Breast epithelium (tissue), 4 donors: ENCODE results near the gene ARHGEF17. TPM values are rescaled to one million over a fixed set of nuclear protein-coding genes. Genes with fewer than 3 reads are reported as not detected.

Source experiments
- DNase-seq, 2 donors: peaks; one replicate each; pipeline ENCODE4 v3.0.0-alpha.2; 2019; ENCODE audit warnings: low spot score in 2 of 2
- H3K27ac ChIP-seq, 2 donors: fragments of 200-600 bp; sonication (generic) in 1 of 2; one replicate each; pipeline ENCODE4 v1.5.1; 2016 to 2019; ENCODE audit warnings: mild to moderate bottlenecking in 1 of 2
- H3K27me3 ChIP-seq, 2 donors: fragments of 200-600 bp; sonication (generic) in 1 of 2; one replicate each; pipeline versions ENCODE4 v1.5.1 to v1.6.0; 2017 to 2019; ENCODE audit warnings: control low read depth in 1 of 2, mild to moderate bottlenecking in 1 of 2
- H3K36me3 ChIP-seq: fragments of 200-600 bp; one replicate; pipeline ENCODE4 v1.5.1; 2019
- H3K4me1 ChIP-seq, 2 donors: fragments of 200-600 bp; sonication (generic); one replicate each; pipeline ENCODE4 v1.5.1; 2016 to 2019; ENCODE audit warnings: control low read depth in 1 of 2
- H3K4me3 ChIP-seq, 3 donors: fragments of 200-600 bp; sonication (generic); 1 replicate in 2 of 3; 2 replicates in 1 of 3; pipeline ENCODE4 v1.5.1; 2016 to 2019; ENCODE audit warnings: mild to moderate bottlenecking in 3 of 3, moderate library complexity in 2 of 3
- H3K9me3 ChIP-seq, 2 donors: fragments of 200-600 bp; sonication (generic) in 1 of 2; one replicate each; pipeline ENCODE4 v1.5.1; 2016 to 2019; ENCODE audit warnings: control low read depth in 1 of 2
- CTCF ChIP-seq, 3 donors: fragments of 450-650 bp; IDR thresholded peaks; one replicate each; pipeline ENCODE4 v1.5.1; 2016 to 2017; ENCODE audit warnings: antibody characterized with exemption in 3 of 3, mild to moderate bottlenecking in 3 of 3, moderate library complexity in 3 of 3
- POLR2A ChIP-seq: fragments of 450-650 bp; IDR thresholded peaks from one replicate; pipeline ENCODE4 v1.6.1; 2016; ENCODE audit warnings: antibody characterized with exemption, mild to moderate bottlenecking, moderate library complexity
- POLR2AphosphoS5 ChIP-seq, 3 donors: sonication (generic); formaldehyde crosslinking; IDR thresholded peaks; one replicate each; pipeline ENCODE4 v1.6.1; 2017; ENCODE audit warnings: antibody characterized with exemption in 3 of 3
- intact Hi-C: fragments of 100-400 bp; cut with DNase I; formaldehyde crosslinking; loops from one replicate; pipeline ENCODE4 v1.15.1; 2023; ENCODE audit warnings: low total_unique reads
- total RNA-seq, 3 donors: library from RNA; depleted of rRNA; stranded (reverse); fragments of >200 nt; gene quantifications; one replicate each; pipeline ENCODE4 v1.1.0, GENCODE V29; 2016

ARHGEF17 gene
- total RNA-seq, 3 donors from 2014 or later: 28.8 to 54.7 (median 38.2) TPM

- no peak for DNase-seq
- no peaks in the 10 kb centered on the region for H3K36me3 ChIP-seq
- peak overlapping the region; percentile 75 to 80 (median 75) for H3K4me3 ChIP-seq
- no peaks in the 10 kb centered on the region for H3K27me3 ChIP-seq
- no peaks in the 10 kb centered on the region for H3K9me3 ChIP-seq
- H3K27ac ChIP-seq: peak overlapping the region; percentile 86 to 92
- intact Hi-C loops: loop anchor here (2.0 kb wide), 1 partner anchor 17 kb away; no protein-coding TSS in a partner anchor
- H3K4me1 ChIP-seq: peaks cover 0 to 4% of the 10 kb centered on the region in 2 donors
- TF ChIP-seq POLR2AphosphoS5 (IDR thresholded peaks at IDR 0.05) (no peak), CTCF (IDR thresholded peaks at IDR 0.05) (peak in 1 of 3 donors; percentile 53), POLR2A (no peak)
These were observed 67.7 kb downstream of the ARHGEF17 start for GRCh38 chr11:73375830-73376159.

- TF ChIP-seq CTCF (IDR thresholded peaks at IDR 0.05): peak in 2 of 3 donors; percentile 81 to 97
- TF ChIP-seq POLR2A: no peak
- TF ChIP-seq POLR2AphosphoS5 (IDR thresholded peaks at IDR 0.05): peak in 2 of 3 donors; percentile 52 to 64
- intact Hi-C loops: loop anchor here (2.0 kb wide), 1 partner anchor 17 kb away; no protein-coding TSS in a partner anchor
- peak; percentile 73 to 85 for DNase-seq
- peak within 1 kb of the TSS; percentile 86 to 92 for H3K27ac ChIP-seq
- peaks cover 0 to 4% of the 10 kb centered on the region in 2 donors for H3K4me1 ChIP-seq
- peak within 1 kb of the TSS; percentile 75 to 80 (median 75) for H3K4me3 ChIP-seq
- no peaks in the 10 kb centered on the region for H3K9me3 ChIP-seq
- no peaks in the 10 kb centered on the region for H3K36me3 ChIP-seq
- no peaks in the 10 kb centered on the region for H3K27me3 ChIP-seq
These were observed 68.2 kb downstream of the ARHGEF17 start, which contains the start of gene RELT for GRCh38 chr11:73376160-73376802. Gene RELT (plus strand): TSS chr11:73376399. CDS start chr11:73389137, 12,738 bp downstream.

GRCh38 chr11:73376803-73377629, 68.9 kb downstream of the ARHGEF17 start:
- Histone ChIP-seq H3K4me3 (peak overlapping the region; percentile 75 to 80 (median 75)), H3K27me3 (no peaks in the 10 kb centered on the region), H3K4me1 (peaks cover 0 to 4% of the 10 kb centered on the region in 2 donors), H3K9me3 (no peaks in the 10 kb centered on the region), H3K36me3 (no peaks in the 10 kb centered on the region), H3K27ac (peak overlapping the region; percentile 86 to 92)
- peak in 1 of 2 donors; percentile 55 for DNase-seq
- intact Hi-C loops: loop anchor here (2.0 kb wide), 1 partner anchor 16 kb away; no protein-coding TSS in a partner anchor
- TF ChIP-seq POLR2A: no peak
- TF ChIP-seq CTCF (IDR thresholded peaks at IDR 0.05): no peak
- TF ChIP-seq POLR2AphosphoS5 (IDR thresholded peaks at IDR 0.05): no peak

GRCh38 chr11:73379189-73379880, 71.3 kb downstream of the ARHGEF17 start:
- Histone ChIP-seq H3K4me1 (peaks cover 0 to 4% of the 10 kb centered on the region in 2 donors), H3K9me3 (no peaks in the 10 kb centered on the region), H3K36me3 (no peaks in the 10 kb centered on the region), H3K27me3 (no peaks in the 10 kb centered on the region), H3K27ac (peak overlapping the region in 1 of 2 donors; percentile 2), H3K4me3 (no peak overlapping the region)
- DNase-seq: peak; percentile 72 to 89
- intact Hi-C loops: no loop called here
- TF ChIP-seq POLR2AphosphoS5 (IDR thresholded peaks at IDR 0.05) (no peak), CTCF (IDR thresholded peaks at IDR 0.05) (no peak), POLR2A (no peak)
